ENCODE measurements around the gene DYRK1B.
"Not testable (repeated sequence)": the region's sequence is repeated elsewhere in the genome, so short reads cannot be mapped to it uniquely, and the experiment has no call there.

Gene DYRK1B

GRCh38 chr19:39833464-39834286 is at the start of gene DYRK1B:
DYRK1B (minus strand) TSS chr19:39834162; CDS start chr19:39831867, 2,295 bp downstream.
- DNase-seq: peak; percentile 96

DNA sequence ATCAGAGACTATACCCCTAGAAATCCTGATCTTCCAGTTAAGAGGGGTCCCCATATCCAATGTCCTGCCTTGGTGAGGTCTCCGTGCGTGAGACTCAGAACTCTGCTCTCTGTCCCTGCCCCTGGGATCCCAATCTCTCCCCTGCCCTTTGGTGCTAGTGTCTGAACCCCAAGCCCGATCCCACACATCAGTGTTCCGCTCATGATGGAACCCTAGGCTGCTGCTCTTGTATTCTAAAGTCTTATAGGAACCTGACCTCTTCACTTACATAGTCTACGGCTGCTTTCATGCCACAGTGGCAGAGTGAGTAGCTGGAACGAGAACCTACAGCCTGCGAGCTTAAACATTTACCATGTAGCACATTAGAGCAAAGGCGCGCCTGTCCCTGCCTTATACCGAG is 48.7 kb upstream of the DYRK1B start:
- DNase-seq: not testable (repeated sequence)

DNA sequence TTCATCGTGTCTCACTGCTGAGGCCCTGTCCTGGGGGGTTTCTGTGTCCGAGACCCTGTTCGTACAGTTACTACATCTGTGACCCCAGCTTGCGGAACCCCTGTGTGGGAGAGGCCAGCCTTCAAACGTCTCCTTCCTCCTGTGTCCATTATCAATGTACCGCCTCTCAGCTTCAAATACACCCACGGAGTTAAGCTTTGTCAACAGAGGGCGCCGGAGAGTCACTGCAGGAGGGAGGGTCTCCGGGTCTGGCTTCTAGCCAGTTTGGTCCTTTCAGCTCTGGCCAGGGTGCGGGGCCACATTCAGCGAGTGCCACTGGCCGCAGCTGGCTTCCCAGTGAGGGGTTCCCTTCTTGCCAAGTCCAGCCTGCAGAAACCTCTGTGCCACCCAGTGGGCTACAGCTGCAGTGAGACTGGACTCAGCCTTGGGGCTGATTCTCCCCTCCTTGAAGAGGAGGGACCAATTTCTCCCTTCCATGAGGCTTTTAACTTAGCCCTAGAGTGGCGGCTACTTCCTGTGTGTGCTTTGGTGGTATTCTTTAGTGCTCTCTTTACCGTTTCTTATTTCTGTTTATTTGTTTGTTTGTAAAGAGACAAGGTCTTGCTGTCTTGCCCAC is 47.6 kb upstream of the DYRK1B start:
- DNase-seq: not testable (repeated sequence)

DNA sequence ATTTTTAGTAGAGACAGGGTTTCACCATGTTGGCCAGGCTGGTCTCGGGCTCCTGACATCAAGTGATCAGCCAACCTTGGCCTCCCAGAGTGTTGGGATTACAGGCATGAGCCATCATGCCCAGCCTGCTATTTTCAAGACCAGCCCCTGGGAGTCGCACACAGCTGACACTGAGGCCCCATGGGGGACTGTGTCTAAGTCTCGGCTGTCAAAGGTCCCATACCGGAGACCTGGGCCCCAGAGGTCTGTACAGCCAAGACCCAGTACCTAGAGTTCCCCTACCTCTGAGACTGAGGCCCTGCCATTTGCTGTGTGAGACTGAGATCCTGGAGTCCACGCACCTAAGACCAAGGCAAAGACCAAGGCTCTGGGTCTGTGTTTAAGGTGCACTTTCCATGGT is 46.3 kb upstream of the DYRK1B start:
- not testable (repeated sequence) for DNase-seq

DNA sequence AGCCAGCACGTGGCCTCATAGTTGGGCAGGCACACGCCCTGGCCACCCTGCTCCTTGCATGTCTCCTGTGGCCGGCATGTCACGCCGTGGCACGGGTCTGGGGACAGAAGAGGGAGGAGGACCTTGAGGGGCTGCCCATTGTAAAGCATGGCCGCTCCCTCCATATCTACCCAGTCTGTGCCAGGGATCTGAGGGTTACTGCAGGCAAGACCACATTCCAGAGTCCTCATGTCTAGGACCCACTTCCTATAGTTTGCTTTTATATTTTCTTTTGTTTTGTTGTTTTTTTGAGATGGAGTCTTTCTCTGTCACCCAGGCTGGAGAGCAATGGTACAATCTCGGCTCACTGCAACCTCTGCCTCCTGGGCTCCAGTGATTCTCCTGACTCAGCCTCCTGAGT is 45.8 kb upstream of the DYRK1B start:
- DNase-seq: not testable (repeated sequence)

DNA sequence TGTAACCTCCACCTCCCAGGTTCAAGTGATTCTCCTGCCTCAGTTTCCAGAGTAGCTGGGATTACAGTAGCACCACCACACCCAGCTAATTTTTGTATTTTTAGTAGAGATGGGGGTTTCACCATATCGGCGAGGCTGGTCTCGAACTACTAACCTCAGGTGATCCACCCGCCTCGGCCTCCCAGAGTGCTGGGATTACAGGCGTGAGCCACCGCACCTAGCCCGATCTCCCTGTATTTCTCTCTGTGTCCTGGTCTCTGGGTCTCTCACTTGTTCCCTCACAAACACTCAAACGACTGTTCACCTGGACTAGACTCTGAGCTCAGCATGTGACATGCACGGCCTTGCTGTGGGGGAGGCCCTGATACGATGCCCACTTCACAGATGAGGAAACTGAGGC is 44.9 kb upstream of the DYRK1B start:
- not testable (repeated sequence) for DNase-seq

DNA sequence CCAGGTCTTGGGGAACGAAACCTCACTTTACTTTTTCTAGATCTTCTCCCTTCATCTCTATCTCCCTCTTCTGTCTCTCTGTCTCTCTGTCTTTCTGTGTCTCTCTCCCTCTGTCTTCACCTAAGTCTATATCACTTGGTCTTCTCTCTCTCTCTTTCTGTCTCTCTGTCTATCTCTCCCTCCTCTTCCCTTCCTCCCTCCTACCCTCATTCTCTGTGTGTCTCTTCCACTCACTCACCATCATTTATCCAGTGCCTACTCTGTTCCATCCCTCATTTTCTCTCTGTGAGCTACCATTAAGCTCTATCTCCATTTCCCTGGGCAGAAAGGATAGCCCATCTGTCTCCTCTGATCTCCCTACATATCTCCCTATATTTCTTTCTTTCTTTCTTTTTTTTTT is 44.4 kb upstream of the DYRK1B start:
- DNase-seq: no peak

DNA sequence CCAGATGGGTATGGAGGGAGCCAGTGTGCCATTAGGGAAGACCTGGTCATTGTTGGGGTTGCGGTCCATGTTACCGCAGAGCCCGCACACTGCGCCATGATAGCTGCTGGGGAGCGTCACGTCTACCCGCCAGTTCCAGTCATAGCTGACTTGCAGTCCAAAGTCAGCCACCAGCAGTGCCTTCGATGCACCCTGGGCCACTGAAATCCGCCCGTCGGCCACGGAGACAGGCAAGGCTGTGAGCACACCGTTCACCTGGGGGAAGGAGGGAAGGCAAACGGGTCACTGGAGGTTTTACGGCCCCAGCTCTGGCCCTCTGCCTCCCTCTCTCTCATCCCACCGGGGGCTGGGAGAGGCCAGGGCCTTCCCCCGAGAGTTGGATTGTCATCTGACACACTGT is 44.0 kb upstream of the DYRK1B start:
- not testable (repeated sequence) for DNase-seq

- DNase-seq: not testable (repeated sequence)
Measured at GRCh38 chr19:39877488-39877887, 43.5 kb upstream of the DYRK1B start.

DNA sequence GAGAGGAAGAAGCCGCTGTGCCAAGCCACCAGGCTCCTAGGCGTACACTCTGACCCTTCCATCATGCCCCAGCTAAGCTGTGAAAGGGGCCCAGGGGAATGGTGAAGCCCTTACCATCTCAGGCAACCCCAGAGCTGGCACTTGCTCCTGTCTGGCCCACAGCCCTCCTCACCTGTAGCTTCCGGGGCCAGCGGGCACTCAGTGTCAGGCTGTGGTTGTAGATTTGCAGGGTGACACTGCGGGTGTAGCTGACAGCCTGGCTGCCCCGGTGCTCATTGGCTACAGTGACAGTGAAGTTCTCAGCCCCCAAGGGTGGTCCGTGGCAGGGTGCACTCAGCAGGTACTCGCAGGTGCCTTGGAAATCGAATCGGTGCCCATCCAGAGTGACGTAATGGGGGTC is 42.5 kb upstream of the DYRK1B start:
- not testable (repeated sequence) for DNase-seq

- not testable (repeated sequence) for DNase-seq
Measured at GRCh38 chr19:39875401-39875864, 41.5 kb upstream of the DYRK1B start.

GRCh38 chr19:39874404-39874803 is 40.4 kb upstream of the DYRK1B start:
- DNase-seq: no peak

DNA sequence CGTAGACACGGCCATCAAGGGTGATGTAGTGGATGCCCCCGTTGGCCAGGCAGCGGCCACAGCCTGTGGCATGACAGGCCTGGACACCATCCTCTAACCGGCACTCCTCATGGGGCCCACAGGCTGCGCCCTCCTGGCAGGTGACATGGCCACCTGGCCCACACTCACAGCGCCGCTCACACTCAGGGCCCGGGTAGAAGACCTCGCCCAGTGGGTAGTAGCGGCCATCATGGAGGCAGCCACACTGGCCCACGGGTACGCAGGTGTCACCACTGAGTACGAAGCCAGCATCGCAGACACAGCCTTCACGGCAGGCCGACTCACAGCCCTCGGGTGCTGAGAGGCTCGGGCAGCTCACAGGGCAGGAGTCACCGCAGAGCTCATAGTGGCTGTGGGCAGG is 39.4 kb upstream of the DYRK1B start:
- DNase-seq: no peak

DNA sequence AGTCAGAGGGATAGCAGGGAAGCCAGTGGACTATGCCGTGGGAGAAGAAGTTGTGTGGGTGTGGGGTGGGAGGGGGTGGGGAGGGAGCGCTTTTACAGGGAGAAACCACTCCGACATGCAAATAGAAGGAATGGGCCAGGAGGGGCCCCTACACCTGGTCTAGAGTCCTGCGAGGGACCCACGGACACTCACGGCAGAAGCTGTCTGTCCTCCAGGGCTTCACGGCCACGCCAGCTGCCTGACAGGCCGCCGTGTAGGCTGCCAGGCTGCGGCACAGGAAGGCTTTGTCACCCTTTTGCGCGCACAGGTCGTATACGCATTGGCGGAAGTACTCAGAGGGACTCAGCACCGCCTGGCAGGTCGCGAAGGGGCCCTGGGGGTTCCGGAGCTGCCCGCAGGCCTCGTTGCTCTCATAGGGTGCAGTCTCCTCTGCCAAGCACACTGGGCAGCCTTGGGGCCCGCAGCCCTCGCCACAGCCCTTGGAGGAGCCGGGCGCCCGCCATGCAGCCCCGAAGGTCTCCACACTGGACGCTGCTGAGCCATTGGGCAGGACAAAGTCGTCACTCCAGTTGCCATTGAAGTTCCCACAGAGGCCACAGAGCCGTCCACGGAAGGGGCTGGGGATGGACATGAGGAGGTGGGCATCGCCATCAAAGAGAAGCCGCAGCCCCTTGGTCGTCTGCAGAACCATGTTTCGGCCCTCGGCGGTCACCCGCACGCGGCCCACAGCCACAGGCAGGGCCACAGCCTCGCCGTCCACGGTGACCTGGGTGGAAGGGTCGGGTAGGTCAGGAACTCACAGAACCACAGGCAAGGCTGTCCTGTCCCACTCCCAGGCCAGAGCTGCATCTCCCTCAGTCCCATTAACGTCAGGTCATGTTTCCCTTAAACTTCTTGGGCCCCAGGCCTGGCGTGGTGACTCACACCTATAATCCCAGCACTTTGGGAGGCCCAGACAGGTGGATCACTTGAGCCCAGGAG is 38.2 kb upstream of the DYRK1B start:
- no peak for DNase-seq

- DNase-seq: no peak
Measured at GRCh38 chr19:39871362-39871761, 37.4 kb upstream of the DYRK1B start.

GRCh38 chr19:39870171-39870971 is 36.4 kb upstream of the DYRK1B start:
- no peak for DNase-seq

- no peak for DNase-seq
Measured at GRCh38 chr19:39867952-39868351, 34.0 kb upstream of the DYRK1B start.

DNA sequence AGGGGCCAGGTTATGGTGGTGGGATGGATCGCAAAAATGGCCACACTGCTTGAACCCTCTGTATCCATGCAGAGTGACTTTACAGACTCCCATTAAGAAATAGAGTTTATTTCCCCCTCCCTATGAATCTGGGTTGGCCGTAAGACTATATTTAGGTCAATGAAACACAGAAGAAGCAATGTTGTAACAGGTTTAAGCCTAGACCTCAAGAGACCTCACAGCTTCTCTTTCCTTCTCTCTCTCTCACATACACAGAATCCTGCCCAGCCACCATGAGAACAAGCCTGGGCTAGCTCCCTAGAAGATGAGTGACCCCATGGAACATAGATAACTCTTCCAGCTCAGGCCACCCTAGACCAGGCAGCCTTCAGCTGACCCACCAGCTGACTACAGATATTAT is 33.2 kb upstream of the DYRK1B start:
- no peak for DNase-seq

DNA sequence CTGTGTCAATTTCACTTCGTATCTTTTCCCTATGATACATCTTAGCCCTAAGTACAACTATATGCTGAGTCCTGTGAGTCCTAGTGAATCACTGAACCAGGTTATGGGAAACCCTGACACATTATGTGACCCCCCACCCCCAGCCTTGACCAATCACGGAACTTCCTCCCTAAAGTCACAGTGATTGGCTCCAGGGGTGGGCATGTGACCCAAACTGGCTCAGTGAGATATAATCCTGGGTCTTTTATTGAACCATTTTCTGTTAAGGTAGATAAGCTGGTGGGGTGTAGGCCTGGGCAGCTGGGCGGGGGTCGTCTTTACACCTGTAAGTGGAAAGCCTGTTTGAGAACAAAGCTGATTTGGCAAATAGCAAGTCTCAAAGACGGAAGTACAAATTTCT is 32.0 kb upstream of the DYRK1B start:
- DNase-seq: no peak

GRCh38 chr19:39865186-39865585 is 31.2 kb upstream of the DYRK1B start:
- DNase-seq: no peak

- no peak for DNase-seq
Measured at GRCh38 chr19:39864118-39864517, 30.2 kb upstream of the DYRK1B start.

DNA sequence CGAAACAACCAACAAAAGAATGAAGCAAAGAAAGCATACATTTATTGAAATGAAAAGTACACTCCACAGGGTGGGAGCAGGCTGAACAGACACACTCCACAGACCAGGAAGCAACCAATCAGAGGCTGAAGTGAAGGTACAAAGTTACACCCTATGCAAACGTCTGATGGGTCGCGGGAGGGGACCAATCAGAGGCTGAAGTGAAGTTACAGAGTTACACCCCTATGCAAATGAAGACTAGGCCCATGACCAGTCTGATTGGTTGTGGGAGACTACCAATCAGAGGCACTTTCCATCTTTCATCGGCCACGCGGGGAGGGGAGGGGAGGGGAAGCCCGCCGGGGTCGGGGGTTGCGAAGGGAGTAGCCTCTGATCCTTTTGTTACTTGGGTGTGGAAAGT is 24.6 kb upstream of the DYRK1B start:
- no peak for DNase-seq

Measured in stimulated activated CD4-positive, alpha-beta T cell treated with anti-CD3 and anti-CD28 coated beads, Interleukin-4, amount 100 ng/mL, for 24 hours (primary cell).